CD4-positive, alpha-beta T cell (primary cell): ENCODE data around the gene DNASE1L3. TPM values are rescaled to one million over a fixed set of nuclear protein-coding genes. Genes with fewer than 3 reads are reported as not detected.

Experiments used
- ATAC-seq: fragments of 200-7000 bp; cut with Tn5 transposase; one replicate; pipeline ENCODE4 v1.10.0; 2022; ENCODE audit warnings: mild to moderate bottlenecking; ENCODE audit not compliant: poor library complexity
- CTCF ChIA-PET: fragments of 350-600 bp; sonication (Branson Sonifier 250); formaldehyde crosslinking; loops from one replicate; lab custom pipeline; 2021; ENCODE audit warnings: antibody characterized with exemption, inconsistent platforms; lab: Charles Lee
- POLR2A ChIA-PET: fragments of 350-600 bp; sonication (Branson Sonifier 250); formaldehyde crosslinking; loops from one replicate; lab custom pipeline; 2021; ENCODE audit warnings: antibody characterized with exemption, inconsistent platforms; lab: Charles Lee
- DNase-seq, 14 experiments: peaks; one replicate each; pipeline ENCODE4 v3.0.0-alpha.2; 2013 to 2020; ENCODE audit warnings: mixed read lengths in 2 of 14
- H3K27ac ChIP-seq, 2 donors: one replicate each; pipeline versions ENCODE4 v1.5.1 to v1.7.0; 2013; ENCODE audit warnings: low read length in 2 of 2, low read depth in 1 of 2, mild to moderate bottlenecking in 1 of 2
- H3K27me3 ChIP-seq, 2 experiments: 1 replicate in 1 of 2; 2 replicates in 1 of 2; pipeline versions ENCODE4 v1.6.1 to v1.7.0; 2013; ENCODE audit warnings: low read length in 2 of 2, control low read depth in 1 of 2, mild to moderate bottlenecking in 1 of 2, moderate library complexity in 1 of 2; ENCODE audit not compliant: insufficient read depth in 2 of 2, control insufficient read depth in 1 of 2
- H3K36me3 ChIP-seq: one replicate; pipeline ENCODE4 v1.6.1; 2013; ENCODE audit warnings: low read length, control low read depth; ENCODE audit not compliant: insufficient read depth
- H3K4me1 ChIP-seq: one replicate; pipeline ENCODE4 v1.6.1; 2013; ENCODE audit warnings: low read length, control low read depth; ENCODE audit not compliant: insufficient read depth
- H3K4me3 ChIP-seq: one replicate; pipeline ENCODE4 v1.5.1; 2013; ENCODE audit warnings: mild to moderate bottlenecking, low read length, moderate library complexity
- H3K9me3 ChIP-seq, 2 experiments: 1 replicate in 1 of 2; 2 replicates in 1 of 2; pipeline versions ENCODE4 v1.6.1 to v1.7.0; 2013; ENCODE audit warnings: low read length in 2 of 2, mild to moderate bottlenecking in 2 of 2, control low read depth in 1 of 2, moderate library complexity in 1 of 2; ENCODE audit not compliant: control insufficient read depth in 1 of 2, insufficient read depth in 1 of 2
- H3K27ac Mint-ChIP-seq: one replicate; pipeline ENCODE4 v1.8.0; 2020; ENCODE audit warnings: mixed read lengths
- H3K27me3 Mint-ChIP-seq: one replicate; pipeline ENCODE4 v1.8.0; 2021; ENCODE audit warnings: mixed read lengths
- H3K36me3 Mint-ChIP-seq: one replicate; pipeline ENCODE4 v1.8.0; 2021; ENCODE audit warnings: low read depth, mixed read lengths
- H3K4me1 Mint-ChIP-seq: one replicate; pipeline ENCODE4 v1.8.0; 2021; ENCODE audit warnings: low read depth, mixed read lengths
- H3K4me3 Mint-ChIP-seq: one replicate; pipeline ENCODE4 v1.8.0; 2020; ENCODE audit warnings: mild to moderate bottlenecking, mixed read lengths
- H3K9me3 Mint-ChIP-seq: one replicate; pipeline ENCODE4 v1.8.0; 2020; ENCODE audit warnings: mixed read lengths
- intact Hi-C, 2 experiments: fragments of 100-400 bp; cut with DNase I in 1 of 2; cut with micrococcal nuclease in 1 of 2; formaldehyde crosslinking; loops; one replicate each; pipeline versions ENCODE4 v1.15.1 to v1.9.0; 2023 to 2025; cut with DNase I, micrococcal nuclease
- total RNA-seq, 174 experiments: library from RNA in 2 of 174; stranded (reverse) in 2 of 174; gene quantifications; one replicate each; pipeline ENCODE4 v1.2.3 and lab custom pipeline; 2021 to 2026
- TF ChIP-seq, protein P1 (sequence below): fragments of 200-600 bp; IDR thresholded peaks from one replicate; pipeline ENCODE4 v1.8.0; 2022; ENCODE audit warnings: antibody characterized with exemption, mild to moderate bottlenecking

The DNASE1L3 gene
- total RNA-seq, 2 experiments from 2014 or later, result 0.53 to 0.80 TPM

DNA sequence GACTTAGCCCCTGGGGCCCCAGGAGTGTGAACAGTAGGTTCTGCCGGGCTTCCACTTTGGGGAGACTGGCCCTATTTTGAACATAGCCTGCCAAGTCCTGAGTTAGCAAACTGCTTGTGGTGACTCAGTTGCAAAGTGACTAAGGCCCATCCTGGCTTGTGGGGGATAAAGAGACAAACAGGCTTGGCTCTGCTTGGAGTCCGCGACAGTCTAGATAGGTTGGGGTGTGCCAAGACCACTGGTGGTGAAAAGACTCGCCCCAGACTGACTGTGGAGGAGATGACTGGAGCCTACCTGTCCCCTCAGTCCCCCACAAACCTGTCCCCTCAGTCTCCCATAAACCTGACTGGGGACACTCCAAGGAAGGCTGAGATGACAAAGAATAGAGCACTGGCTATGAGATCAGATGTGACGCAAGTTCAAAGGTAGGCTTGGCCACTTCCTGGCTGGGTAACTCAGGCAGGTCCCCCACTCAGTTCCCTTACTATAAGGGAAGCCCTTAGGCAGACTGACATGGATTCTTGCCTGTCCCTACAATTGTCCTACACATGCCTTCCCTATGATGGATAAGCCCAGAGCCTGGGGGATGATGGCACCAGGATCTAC, 4.3 kb downstream of the DNASE1L3 start:
- peak in 2 of 14 experiments; percentile 13 to 31 for DNase-seq
- H3K9me3 Mint-ChIP-seq, result no peaks in the 10 kb centered on the region
- Histone ChIP-seq H3K27me3 (peaks cover 0 to 2% of the 10 kb centered on the region in 2 experiments), H3K4me3 (no peak overlapping the region), H3K4me1 (no peaks in the 10 kb centered on the region), H3K9me3 (peaks cover 7 to 8% of the 10 kb centered on the region in 2 experiments), H3K36me3 (no peaks in the 10 kb centered on the region), H3K27ac (no peak overlapping the region)
- TF ChIP-seq, protein P1, sequence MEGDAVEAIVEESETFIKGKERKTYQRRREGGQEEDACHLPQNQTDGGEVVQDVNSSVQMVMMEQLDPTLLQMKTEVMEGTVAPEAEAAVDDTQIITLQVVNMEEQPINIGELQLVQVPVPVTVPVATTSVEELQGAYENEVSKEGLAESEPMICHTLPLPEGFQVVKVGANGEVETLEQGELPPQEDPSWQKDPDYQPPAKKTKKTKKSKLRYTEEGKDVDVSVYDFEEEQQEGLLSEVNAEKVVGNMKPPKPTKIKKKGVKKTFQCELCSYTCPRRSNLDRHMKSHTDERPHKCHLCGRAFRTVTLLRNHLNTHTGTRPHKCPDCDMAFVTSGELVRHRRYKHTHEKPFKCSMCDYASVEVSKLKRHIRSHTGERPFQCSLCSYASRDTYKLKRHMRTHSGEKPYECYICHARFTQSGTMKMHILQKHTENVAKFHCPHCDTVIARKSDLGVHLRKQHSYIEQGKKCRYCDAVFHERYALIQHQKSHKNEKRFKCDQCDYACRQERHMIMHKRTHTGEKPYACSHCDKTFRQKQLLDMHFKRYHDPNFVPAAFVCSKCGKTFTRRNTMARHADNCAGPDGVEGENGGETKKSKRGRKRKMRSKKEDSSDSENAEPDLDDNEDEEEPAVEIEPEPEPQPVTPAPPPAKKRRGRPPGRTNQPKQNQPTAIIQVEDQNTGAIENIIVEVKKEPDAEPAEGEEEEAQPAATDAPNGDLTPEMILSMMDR, result no peak
- no peaks in the 10 kb centered on the region for H3K36me3 Mint-ChIP-seq
- H3K27me3 Mint-ChIP-seq, result peaks cover 24% of the 10 kb centered on the region
- H3K4me1 Mint-ChIP-seq, result no peaks in the 10 kb centered on the region
- peak; percentile 48 for ATAC-seq
- H3K4me3 Mint-ChIP-seq, result no peak overlapping the region
- no peak overlapping the region for H3K27ac Mint-ChIP-seq
- CTCF ChIA-PET, result no interaction called here
- intact Hi-C loops, result no loop called here
- POLR2A ChIA-PET, result no interaction called here

- Mint-ChIP-seq H3K27ac (no peak overlapping the region), H3K9me3 (no peaks in the 10 kb centered on the region)
- CTCF ChIA-PET, result no interaction called here
Observed at GRCh38 chr3:58205981-58206380, 4.8 kb downstream of the DNASE1L3 start.

GRCh38 chr3:58204720-58205119, 6.1 kb downstream of the DNASE1L3 start:
- POLR2A ChIA-PET, result no interaction called here
- H3K4me1 Mint-ChIP-seq, result no peaks in the 10 kb centered on the region
- ATAC-seq (no peak), DNase-seq (no peak)
- H3K27me3 ChIP-seq, result peaks cover 0 to 8% of the 10 kb centered on the region in 2 experiments
- H3K4me1 ChIP-seq, result peaks cover 6% of the 10 kb centered on the region
- H3K27ac Mint-ChIP-seq, result no peak overlapping the region
- CTCF ChIA-PET, result no interaction called here
- peaks cover 31% of the 10 kb centered on the region for H3K27me3 Mint-ChIP-seq
- H3K36me3 ChIP-seq, result no peaks in the 10 kb centered on the region
- H3K36me3 Mint-ChIP-seq, result no peaks in the 10 kb centered on the region
- intact Hi-C loops, result no loop called here
- no peak overlapping the region for H3K4me3 ChIP-seq
- H3K9me3 ChIP-seq, result peaks cover 8% of the 10 kb centered on the region in 2 experiments
- H3K27ac ChIP-seq, result no peak overlapping the region
- H3K4me3 Mint-ChIP-seq, result no peak overlapping the region
- TF ChIP-seq, protein P1, result no peak
- no peaks in the 10 kb centered on the region for H3K9me3 Mint-ChIP-seq

More at GRCh38 chr3:58205981-58206380, 4.8 kb downstream of the DNASE1L3 start:
- intact Hi-C loops, result no loop called here
- no peak overlapping the region for H3K4me3 ChIP-seq
- no peaks in the 10 kb centered on the region for H3K36me3 ChIP-seq
- H3K9me3 ChIP-seq, result peaks cover 8% of the 10 kb centered on the region in 2 experiments
- H3K4me3 Mint-ChIP-seq, result no peak overlapping the region
- H3K4me1 Mint-ChIP-seq, result no peaks in the 10 kb centered on the region
- DNase-seq (no peak), ATAC-seq (no peak)
- no peak overlapping the region for H3K27ac ChIP-seq
- no peaks in the 10 kb centered on the region for H3K36me3 Mint-ChIP-seq
- POLR2A ChIA-PET, result no interaction called here
- H3K27me3 Mint-ChIP-seq, result peaks cover 30% of the 10 kb centered on the region
- H3K27me3 ChIP-seq, result peaks cover 0 to 3% of the 10 kb centered on the region in 2 experiments
- H3K4me1 ChIP-seq, result peaks cover 1% of the 10 kb centered on the region
- TF ChIP-seq, protein P1, result no peak
